HG03025 (cell line): ENCODE measurements around the gene ANKRD13A.
"Not testable (repeated sequence)": the region's sequence is repeated elsewhere in the genome, so short reads cannot be mapped to it uniquely, and the experiment has no call there.

Experiments
- ATAC-seq: cut with Tn5 transposase; IDR thresholded peaks from one replicate; pipeline ENCODE4 v1.9.1; 2021; ENCODE audit warnings: mild to moderate bottlenecking, moderate library complexity; ENCODE audit not compliant: unreplicated experiment, low FRiP score

The ANKRD13A gene

GRCh38 chr12:110046451-110047187, 47.4 kb downstream of the ANKRD13A start:
- no peak for ATAC-seq

DNA sequence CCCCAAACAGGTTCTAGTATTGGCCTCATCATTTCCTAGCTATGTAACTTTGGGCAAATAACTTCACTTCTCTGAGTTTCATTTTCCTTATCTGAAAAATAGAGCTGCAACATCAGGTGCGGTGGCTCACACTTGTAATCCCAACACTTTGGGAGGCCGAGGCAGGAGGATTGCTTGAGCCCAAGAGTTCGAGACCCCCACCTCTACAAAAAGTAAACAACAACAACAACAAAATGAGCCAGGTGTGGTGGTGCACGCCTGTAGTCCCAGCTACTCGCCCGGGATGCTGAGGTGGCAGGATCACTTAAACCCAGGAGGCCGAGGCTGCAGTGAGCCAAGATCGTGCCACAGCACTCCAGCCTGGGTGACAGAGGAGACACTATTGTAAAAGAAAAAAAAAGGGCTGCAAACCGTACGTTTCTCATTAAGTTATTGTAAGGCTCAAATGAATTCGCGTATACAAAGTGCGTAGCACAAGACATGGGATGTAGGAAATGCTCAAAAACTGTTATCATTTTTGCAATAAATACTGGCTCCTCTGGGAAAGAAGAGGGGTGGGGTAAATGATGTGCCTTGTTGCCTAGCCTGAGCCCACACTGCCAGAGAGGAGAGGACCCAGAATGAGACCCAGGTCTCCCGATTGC, 48.2 kb downstream of the ANKRD13A start:
- no peak for ATAC-seq

GRCh38 chr12:110048242-110049027, 49.2 kb downstream of the ANKRD13A start, which contains the start of gene C12orf76:
Gene C12orf76 (minus strand): TSS chr12:110048522. CDS start chr12:110048495, 27 bp downstream.
- ATAC-seq = peak; percentile 93

DNA sequence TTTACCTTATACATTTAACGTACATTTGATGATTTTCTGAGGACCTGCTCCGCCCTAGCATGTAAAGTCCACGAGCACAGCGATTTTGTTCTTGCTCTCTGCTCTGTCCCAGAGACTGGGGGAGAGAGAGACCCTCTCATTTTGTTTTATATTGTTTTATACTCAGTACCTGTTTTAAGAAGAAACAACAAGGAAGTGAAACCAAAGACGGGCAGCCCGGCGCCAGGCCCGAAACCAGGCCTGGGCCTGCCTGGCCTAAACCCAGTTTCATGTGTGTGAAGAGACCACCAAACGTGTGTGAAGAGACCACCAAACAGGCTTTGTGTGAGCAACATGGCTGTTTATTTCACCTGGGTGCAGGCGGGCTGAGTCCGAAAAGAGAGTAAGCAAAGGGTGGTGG, 49.8 kb downstream of the ANKRD13A start:
- not testable (repeated sequence) for ATAC-seq

- ATAC-seq = not testable (repeated sequence)
Measured at GRCh38 chr12:110049666-110050065, 50.4 kb downstream of the ANKRD13A start.

- ATAC-seq = no peak
Measured at GRCh38 chr12:110050927-110051326, 51.7 kb downstream of the ANKRD13A start.

DNA sequence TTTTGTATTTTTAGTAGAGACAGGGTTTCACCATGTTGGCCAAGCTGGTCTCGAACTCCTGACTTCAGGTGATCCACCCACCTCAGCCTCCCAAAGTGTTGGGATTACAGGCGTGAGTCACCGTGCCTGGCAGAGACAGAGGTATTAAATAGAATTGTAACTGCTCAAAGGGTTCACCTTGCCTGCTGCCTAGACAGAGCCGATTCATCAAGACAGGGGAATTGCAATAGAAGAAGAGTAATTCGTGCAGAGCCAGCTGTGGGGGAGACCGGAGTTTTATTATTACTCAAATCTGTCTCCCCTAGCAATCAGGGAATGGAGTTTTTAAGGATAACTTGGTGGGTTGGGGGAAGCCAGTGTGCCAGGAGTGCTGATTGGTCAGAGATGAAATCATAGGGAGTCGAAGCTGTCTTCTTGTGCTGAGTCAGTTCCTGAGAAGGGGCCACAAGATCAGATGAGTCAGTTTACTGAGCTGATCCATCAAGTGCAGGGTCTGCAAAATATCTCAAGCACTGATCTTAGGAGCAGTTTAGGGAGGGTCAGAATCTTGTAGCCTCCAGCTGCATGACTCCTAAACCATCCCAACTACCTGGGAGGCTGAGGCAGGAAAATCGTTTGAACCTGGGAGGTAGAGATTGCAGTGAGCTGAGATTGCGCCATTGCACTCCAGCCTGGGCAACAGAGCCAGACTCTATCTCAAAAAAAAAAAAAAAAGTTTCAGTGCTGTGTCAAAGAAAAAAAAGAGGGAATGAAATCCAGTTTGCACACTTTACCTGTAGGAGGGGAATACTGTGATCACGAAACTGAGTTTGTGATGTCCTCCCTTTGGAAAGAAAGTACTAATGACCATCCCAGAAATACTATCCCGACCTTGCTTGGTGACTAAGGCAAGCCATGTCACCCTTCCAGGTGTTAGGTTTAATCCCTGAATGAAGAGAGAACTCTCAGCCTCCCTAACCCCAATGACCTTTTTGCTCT, 56.4 kb downstream of the ANKRD13A start:
- ATAC-seq = not testable (repeated sequence)

DNA sequence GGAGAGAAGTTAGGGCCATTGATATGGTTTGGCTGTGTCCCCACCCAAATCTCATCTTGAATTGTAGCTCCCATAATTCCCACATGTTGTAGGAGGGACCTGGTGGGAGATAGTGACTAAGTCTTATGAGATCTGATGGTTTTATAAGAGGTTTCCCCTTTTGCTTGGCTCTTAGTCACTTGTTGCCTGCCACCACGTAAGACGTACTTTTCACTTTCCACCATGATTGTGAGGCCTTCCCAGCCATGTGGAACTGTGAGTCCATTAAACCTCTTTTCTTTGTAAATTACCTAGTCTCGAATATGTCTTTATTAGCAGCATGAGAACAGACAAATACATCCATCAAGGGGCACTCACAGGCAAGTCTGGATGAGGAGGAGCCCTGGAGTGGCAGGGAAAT, 57.4 kb downstream of the ANKRD13A start:
- ATAC-seq = not testable (repeated sequence)

DNA sequence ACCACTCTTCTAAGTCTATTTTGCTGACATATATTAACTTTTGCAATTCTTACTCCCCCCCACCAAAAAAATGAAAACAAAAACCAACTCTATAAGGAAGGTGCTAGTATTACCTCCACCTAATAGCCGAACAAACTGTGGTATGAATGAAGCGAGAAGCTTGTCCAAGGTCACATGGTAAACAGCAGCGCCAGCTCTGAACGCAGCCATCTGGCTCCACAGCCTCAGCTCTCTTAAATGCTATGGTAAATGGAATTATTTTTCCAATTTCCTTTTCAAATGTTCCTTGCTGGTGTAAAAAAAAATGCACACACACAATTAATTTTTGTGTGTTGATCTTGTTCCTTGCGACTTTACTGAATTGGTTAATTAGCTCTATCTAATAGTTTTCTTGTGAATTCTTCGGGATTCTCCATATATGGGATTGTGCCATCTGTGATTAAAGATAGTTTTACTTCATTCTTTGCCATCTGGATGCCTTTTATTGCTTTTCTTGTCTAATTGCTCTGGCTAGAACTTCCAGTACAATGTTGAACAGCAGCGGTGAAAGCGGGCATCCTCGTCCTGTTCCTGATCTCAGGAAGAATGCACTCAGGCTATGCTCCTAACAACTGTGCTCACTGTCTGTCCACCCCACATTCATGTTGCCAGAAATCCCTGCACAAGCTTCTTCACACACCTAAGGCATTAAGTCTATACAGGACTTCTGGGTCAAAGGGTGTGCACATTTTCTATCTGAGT, 59.8 kb downstream of the ANKRD13A start:
- no peak for ATAC-seq

DNA sequence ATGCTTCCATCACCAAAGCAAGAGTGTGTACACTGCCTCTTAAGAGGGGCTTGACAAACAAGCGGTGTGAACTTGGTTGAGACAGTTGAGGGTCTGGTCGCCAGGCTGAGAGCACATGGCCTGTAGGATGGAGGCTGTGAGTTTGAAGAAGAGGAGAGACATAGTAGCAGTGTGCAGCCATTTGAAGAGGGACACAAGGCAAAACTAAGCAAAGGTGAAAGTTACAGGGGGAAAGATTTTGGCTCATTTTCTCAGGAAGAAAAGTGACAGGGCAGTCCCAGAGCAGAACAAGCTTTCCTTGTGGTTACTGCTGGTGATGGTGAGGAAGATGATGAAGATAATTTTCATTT, 60.4 kb downstream of the ANKRD13A start:
- no peak for ATAC-seq

DNA sequence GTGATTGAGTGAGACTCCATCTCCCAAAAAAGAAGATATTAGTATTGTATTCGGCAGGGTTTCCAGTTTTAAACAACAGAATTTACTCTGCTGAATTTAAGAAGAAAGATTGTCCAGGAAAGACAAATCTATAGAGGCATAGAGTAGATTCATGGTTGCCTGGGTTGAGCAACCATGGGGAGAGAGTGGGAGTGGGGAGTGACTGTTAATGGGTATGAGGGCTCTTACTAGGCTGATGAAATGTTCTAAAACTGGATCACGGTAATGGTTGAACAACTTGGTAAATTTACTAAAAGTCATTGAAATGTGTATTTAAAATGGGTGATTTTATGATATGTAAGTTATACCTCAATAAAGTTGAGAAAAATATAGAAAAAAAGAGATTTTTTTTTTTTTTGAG, 63.0 kb downstream of the ANKRD13A start:
- no peak for ATAC-seq

GRCh38 chr12:110065540-110065939, 66.3 kb downstream of the ANKRD13A start:
- no peak for ATAC-seq

GRCh38 chr12:110067531-110067930, 68.3 kb downstream of the ANKRD13A start:
- no peak for ATAC-seq

- not testable (repeated sequence) for ATAC-seq
Measured at GRCh38 chr12:110068115-110068514, 68.9 kb downstream of the ANKRD13A start.

DNA sequence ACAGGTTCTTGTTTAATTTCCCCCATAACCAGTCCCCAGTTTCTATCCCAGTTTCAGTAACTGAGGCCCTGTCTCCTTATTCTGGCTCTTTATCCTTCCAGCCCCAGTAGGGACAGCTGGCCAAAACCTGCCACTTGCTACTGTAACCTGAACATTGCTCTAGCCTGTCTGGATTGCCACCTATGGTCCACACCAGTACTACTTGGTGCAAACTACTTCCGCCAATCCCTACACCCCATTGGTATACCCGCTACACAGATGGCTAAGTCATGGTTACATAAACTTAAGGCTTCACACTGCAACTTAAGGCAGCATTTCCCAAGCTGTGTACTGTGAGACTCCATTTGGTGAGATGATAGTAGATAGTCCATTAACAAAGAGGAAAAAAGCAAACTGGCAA, 69.4 kb downstream of the ANKRD13A start:
- ATAC-seq = no peak

GRCh38 chr12:110071504-110071903, 72.3 kb downstream of the ANKRD13A start:
- no peak for ATAC-seq

GRCh38 chr12:110071967-110072366, 72.7 kb downstream of the ANKRD13A start:
- no peak for ATAC-seq

GRCh38 chr12:110072636-110073035, 73.4 kb downstream of the ANKRD13A start:
- not testable (repeated sequence) for ATAC-seq

DNA sequence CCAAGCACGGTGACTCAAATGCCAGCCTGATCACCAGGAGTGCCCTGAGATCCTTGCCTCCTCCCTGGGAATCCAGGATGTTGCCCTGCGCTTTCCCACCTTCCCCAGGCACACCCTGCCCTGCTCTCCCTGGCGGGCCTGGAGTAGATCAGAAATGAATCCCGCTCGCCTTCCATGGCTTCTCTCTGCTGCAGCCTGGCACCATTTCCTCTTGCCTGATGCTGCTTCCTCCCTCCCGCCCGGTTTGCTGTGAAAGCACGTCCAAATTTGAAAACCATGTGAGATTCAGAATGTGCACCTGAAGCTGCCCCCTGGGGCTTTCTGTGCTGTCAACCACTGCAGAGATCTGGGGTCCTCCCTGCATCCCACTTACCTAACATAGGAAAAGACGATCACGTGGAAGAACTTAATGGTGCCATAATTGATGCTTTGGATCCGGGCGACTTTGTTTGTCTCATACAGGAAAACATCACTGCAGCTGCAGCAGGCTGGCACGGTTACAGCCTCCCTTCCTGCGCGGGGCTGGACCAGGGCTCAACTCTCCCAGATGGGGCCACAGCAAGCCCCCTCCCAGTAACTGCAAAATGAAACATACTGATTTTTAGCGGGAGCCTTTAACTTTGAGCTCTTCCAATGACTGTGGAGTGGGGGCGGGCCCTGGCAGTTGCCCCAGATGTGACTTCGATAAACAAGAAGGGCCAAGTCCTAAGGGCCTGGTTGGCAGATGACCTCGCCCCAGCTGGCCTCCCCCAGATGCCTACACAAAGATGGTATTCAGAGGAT, 74.0 kb downstream of the ANKRD13A start:
- ATAC-seq = no peak
